Hepatocyte (in vitro differentiated cells): ENCODE data around the gene LHFPL2. TPM values are rescaled to one million over a fixed set of nuclear protein-coding genes. Genes with fewer than 3 reads are reported as not detected.

Experiments used
- DNase-seq: peaks from one replicate; pipeline ENCODE4 v3.0.0-alpha.2; 2016; ENCODE audit warnings: low spot score
- H2AFZ ChIP-seq: fragments of 200-600 bp; sonication (generic); 2 replicates; pipeline ENCODE4 v1.6.0; 2016; ENCODE audit warnings: antibody characterized with exemption, mild to moderate bottlenecking
- H3K27ac ChIP-seq: fragments of 200-600 bp; sonication (generic); 2 replicates; pipeline ENCODE4 v1.5.1; 2016; ENCODE audit warnings: mild to moderate bottlenecking
- H3K27me3 ChIP-seq: fragments of 200-600 bp; sonication (generic); 2 replicates; pipeline ENCODE4 v1.6.1; 2016
- H3K36me3 ChIP-seq: fragments of 200-600 bp; sonication (generic); replicated peaks from 2 replicates; pipeline ENCODE4 v1.5.1; 2016; ENCODE audit warnings: low read depth; ENCODE audit not compliant: insufficient read depth
- H3K4me1 ChIP-seq: fragments of 200-600 bp; sonication (generic); 2 replicates; pipeline ENCODE4 v1.5.1; 2016; ENCODE audit warnings: mild to moderate bottlenecking, moderate library complexity; ENCODE audit not compliant: insufficient read depth
- H3K4me2 ChIP-seq: fragments of 200-600 bp; sonication (generic); 2 replicates; pipeline ENCODE4 v1.6.0; 2016
- H3K4me3 ChIP-seq: fragments of 200-600 bp; sonication (generic); 2 replicates; pipeline ENCODE4 v1.5.1; 2016; ENCODE audit warnings: mild to moderate bottlenecking
- H3K79me2 ChIP-seq: fragments of 200-600 bp; sonication (generic); 2 replicates; pipeline ENCODE4 v1.6.0; 2017; ENCODE audit warnings: mild to moderate bottlenecking
- H3K9me2 ChIP-seq: fragments of 200-600 bp; sonication (generic); replicated peaks from 2 replicates; pipeline ENCODE4 v1.6.0; 2017; ENCODE audit warnings: mild to moderate bottlenecking; ENCODE audit not compliant: insufficient read depth
- H3K9me3 ChIP-seq: fragments of 200-600 bp; sonication (generic); 2 replicates; pipeline ENCODE4 v1.5.1; 2016; ENCODE audit warnings: low read depth, mild to moderate bottlenecking
- H4K20me1 ChIP-seq: fragments of 200-600 bp; sonication (generic); 2 replicates; pipeline ENCODE4 v1.6.0; 2016; ENCODE audit warnings: mild to moderate bottlenecking; ENCODE audit not compliant: insufficient read depth, poor library complexity, severe bottlenecking
- CTCF ChIP-seq: fragments of 200-600 bp; sonication (generic); IDR thresholded peaks from 2 replicates; pipeline ENCODE4 v1.5.1; 2016; ENCODE audit warnings: antibody characterized with exemption, mild to moderate bottlenecking; ENCODE audit not compliant: poor library complexity
- EZH2 ChIP-seq: fragments of 200-600 bp; sonication (generic); IDR thresholded peaks from 2 replicates; pipeline ENCODE4 v1.6.1; 2016; ENCODE audit warnings: antibody characterized with exemption, mild to moderate bottlenecking, borderline replicate concordance
- EZH2phosphoT487 ChIP-seq: fragments of 200-600 bp; sonication (generic); IDR thresholded peaks from one replicate; pipeline ENCODE4 v1.6.1; 2018; ENCODE audit warnings: antibody characterized with exemption, mild to moderate bottlenecking, low read depth, moderate library complexity; ENCODE audit not compliant: unreplicated experiment, severe bottlenecking
- WGBS: methylation state at CpG from one replicate; pipeline ENCODE4 v1.1.6; 2016; ENCODE audit warnings: low lambda C conversion rate; ENCODE audit errors: missing lambda C conversion rate; 5-methylcytosine and 5-hydroxymethylcytosine counted together
- polyA plus RNA-seq: library from polyadenylated mRNA; unstranded; fragments of >200 nt; fragmentation: Nextera tagmentation; extraction: Ambion mirVana; gene quantifications from 2 replicates; pipeline ENCODE4 v1.2.1, GENCODE V29; 2016
- total RNA-seq: library from RNA; depleted of rRNA; stranded (reverse); fragments of >200 nt; gene quantifications from 2 replicates; pipeline ENCODE4 v1.2.3, GENCODE V29; 2014

Gene LHFPL2
- total and polyA plus RNA-seq, 2 experiments from 2014 or later: 15.6 to 39.9 TPM

- Histone ChIP-seq H3K4me2 (peak overlapping the region; percentile 24), H3K9me2 (no peaks in the 10 kb centered on the region)
Observed at GRCh38 chr5:78527925-78528324, 120.6 kb downstream of the LHFPL2 start.

GRCh38 chr5:78527054-78527859 is 121.3 kb downstream of the LHFPL2 start:
- Histone ChIP-seq H3K27me3 (no peaks in the 10 kb centered on the region), H3K4me3 (no peak overlapping the region), H2AFZ (no peak overlapping the region), H3K4me2 (peak overlapping the region; percentile 24), H3K27ac (peak overlapping the region; percentile 80), H3K36me3 (no peaks in the 10 kb centered on the region), H4K20me1 (no peaks in the 10 kb centered on the region), H3K9me3 (no peaks in the 10 kb centered on the region), H3K4me1 (peaks cover 18% of the 10 kb centered on the region), H3K9me2 (no peaks in the 10 kb centered on the region), H3K79me2 (peaks cover 39% of the 10 kb centered on the region)
- WGBS: 42% methylated on average over 9 of the region's 9 CpGs
- TF ChIP-seq EZH2phosphoT487: no peak
- no peak for TF ChIP-seq EZH2
- no peak for TF ChIP-seq CTCF
- peak; percentile 83 for DNase-seq

More at GRCh38 chr5:78527925-78528324, 120.6 kb downstream of the LHFPL2 start:
- no peaks in the 10 kb centered on the region for H3K27me3 ChIP-seq
- H3K27ac ChIP-seq: peak overlapping the region; percentile 80
- H3K4me3 ChIP-seq: no peak overlapping the region
- H3K9me3 ChIP-seq: no peaks in the 10 kb centered on the region
- no peak overlapping the region for H2AFZ ChIP-seq
- no peak for DNase-seq
- H3K36me3 ChIP-seq: no peaks in the 10 kb centered on the region
- peaks cover 18% of the 10 kb centered on the region for H3K4me1 ChIP-seq
- no peak for TF ChIP-seq EZH2phosphoT487
- no peak for TF ChIP-seq CTCF
- TF ChIP-seq EZH2: no peak
- peaks cover 40% of the 10 kb centered on the region for H3K79me2 ChIP-seq
- H4K20me1 ChIP-seq: no peaks in the 10 kb centered on the region
- 85% methylated on average over 3 of the region's 3 CpGs for WGBS

GRCh38 chr5:78526049-78526525 is 122.5 kb downstream of the LHFPL2 start:
- H3K79me2 ChIP-seq: peaks cover 41% of the 10 kb centered on the region
- no peaks in the 10 kb centered on the region for H3K27me3 ChIP-seq
- H3K4me1 ChIP-seq: peaks cover 18% of the 10 kb centered on the region

More at GRCh38 chr5:78526049-78526525, 122.5 kb downstream of the LHFPL2 start:
- H3K27ac ChIP-seq: peak overlapping the region; percentile 80
- no peak overlapping the region for H2AFZ ChIP-seq
- no peaks in the 10 kb centered on the region for H3K9me2 ChIP-seq
- H3K4me3 ChIP-seq: no peak overlapping the region
- H3K4me2 ChIP-seq: no peak overlapping the region
- no peaks in the 10 kb centered on the region for H3K36me3 ChIP-seq
- WGBS: 91% methylated on average over 7 of the region's 7 CpGs
- no peak for DNase-seq
- no peak for TF ChIP-seq EZH2
- TF ChIP-seq EZH2phosphoT487: no peak
- no peak for TF ChIP-seq CTCF
- no peaks in the 10 kb centered on the region for H3K9me3 ChIP-seq
- no peaks in the 10 kb centered on the region for H4K20me1 ChIP-seq
